NCI-H2196 treated with DMSO at 0.1 percent for 48 hours (cell line): ENCODE data around the gene COL1A1.

Source experiments
- DNase-seq: peaks from one replicate; lab custom pipeline; 2025; ENCODE audit not compliant: unreplicated experiment; lab: John Stamatoyannopoulos, UW

COL1A1 gene

GRCh38 chr17:50187751-50188530, 13.5 kb downstream of the COL1A1 start:
- DNase-seq: no peak

GRCh38 chr17:50187394-50187725, 14.1 kb downstream of the COL1A1 start:
- DNase-seq: no peak

- DNase-seq: no peak
Observed at GRCh38 chr17:50186661-50187393, 14.6 kb downstream of the COL1A1 start.

- DNase-seq: no peak
Observed at GRCh38 chr17:50185631-50186471, 15.6 kb downstream of the COL1A1 start.

GRCh38 chr17:50184611-50185398, 16.6 kb downstream of the COL1A1 start:
- DNase-seq: no peak

GRCh38 chr17:50184064-50184463, 17.4 kb downstream of the COL1A1 start:
- DNase-seq: no peak

- DNase-seq: no peak
Observed at GRCh38 chr17:50183421-50183994, 17.9 kb downstream of the COL1A1 start.

GRCh38 chr17:50182783-50183420, 18.5 kb downstream of the COL1A1 start:
- no peak for DNase-seq

GRCh38 chr17:50181591-50182560, 19.6 kb downstream of the COL1A1 start:
- no peak for DNase-seq

GRCh38 chr17:50181144-50181543, 20.3 kb downstream of the COL1A1 start:
- DNase-seq: no peak

GRCh38 chr17:50180620-50181019, 20.8 kb downstream of the COL1A1 start:
- DNase-seq: no peak

- no peak for DNase-seq
Observed at GRCh38 chr17:50180111-50180510, 21.3 kb downstream of the COL1A1 start.

- peak; percentile 90 for DNase-seq
Observed at GRCh38 chr17:50177983-50178834, 23.2 kb downstream of the COL1A1 start.

- no peak for DNase-seq
Observed at GRCh38 chr17:50177476-50177875, 24.0 kb downstream of the COL1A1 start.

GRCh38 chr17:50176559-50177357, 24.7 kb downstream of the COL1A1 start:
- no peak for DNase-seq

GRCh38 chr17:50175035-50175807, 26.2 kb downstream of the COL1A1 start:
- DNase-seq: no peak
